GM18502 (cell line): ENCODE results near the gene SNRNP35.
"Not testable (repeated sequence)": the region's sequence is repeated elsewhere in the genome, so short reads cannot be mapped to it uniquely, and the experiment has no call there.

Experiments
- ATAC-seq: cut with Tn5 transposase; IDR thresholded peaks from one replicate; pipeline ENCODE4 v1.9.1; 2021; ENCODE audit warnings: mild to moderate bottlenecking; ENCODE audit not compliant: unreplicated experiment, poor library complexity

SNRNP35 gene

GRCh38 chr12:123457980-123458779 is at the start of gene SNRNP35:
SNRNP35 (plus strand) TSS chr12:123458139; CDS start chr12:123465541, 7,402 bp downstream.
- ATAC-seq, result peak; percentile 66

- not testable (repeated sequence) for ATAC-seq
Observed at GRCh38 chr12:123408619-123409018, 49.3 kb upstream of the SNRNP35 start.

GRCh38 chr12:123409284-123410040 is 48.5 kb upstream of the SNRNP35 start:
- not testable (repeated sequence) for ATAC-seq

GRCh38 chr12:123410041-123410412 is 47.9 kb upstream of the SNRNP35 start:
- ATAC-seq, result no peak

GRCh38 chr12:123421314-123421713 is 36.6 kb upstream of the SNRNP35 start:
- ATAC-seq, result no peak

- peak; percentile 92 for ATAC-seq
Observed at GRCh38 chr12:123427036-123427769, 30.7 kb upstream of the SNRNP35 start.

GRCh38 chr12:123428591-123428990 is 29.3 kb upstream of the SNRNP35 start:
- no peak for ATAC-seq

GRCh38 chr12:123429101-123429500 is 28.8 kb upstream of the SNRNP35 start:
- ATAC-seq, result not testable (repeated sequence)

- not testable (repeated sequence) for ATAC-seq
Observed at GRCh38 chr12:123431951-123432817, 25.8 kb upstream of the SNRNP35 start.

GRCh38 chr12:123433615-123434014 is 24.3 kb upstream of the SNRNP35 start:
- no peak for ATAC-seq

- ATAC-seq, result no peak
Observed at GRCh38 chr12:123435636-123436016, 22.3 kb upstream of the SNRNP35 start.

GRCh38 chr12:123436017-123436964 is 21.6 kb upstream of the SNRNP35 start, which contains the start of gene RILPL2:
RILPL2 (minus strand) TSS chr12:123436684; CDS start chr12:123436420, 264 bp downstream.
- ATAC-seq, result peak; percentile 79

- peak; percentile 59 for ATAC-seq
Observed at GRCh38 chr12:123441523-123442164, 16.3 kb upstream of the SNRNP35 start.

GRCh38 chr12:123442774-123443173 is 15.2 kb upstream of the SNRNP35 start:
- no peak for ATAC-seq

GRCh38 chr12:123444092-123445026 is 13.6 kb upstream of the SNRNP35 start:
- ATAC-seq, result no peak

- ATAC-seq, result no peak
Observed at GRCh38 chr12:123445388-123446332, 12.3 kb upstream of the SNRNP35 start.
